PC-9 (cell line): ENCODE results near the gene AGPAT3. TPM values are rescaled to one million over a fixed set of nuclear protein-coding genes. Genes with fewer than 3 reads are reported as not detected.

ENCODE experiments used
- BruUV-seq: library from RNA; stranded (reverse); fragments of 400-500 nt; replicated peaks from 2 replicates; lab custom pipeline; 2021; lab: Mats Ljungman, UMichigan
- CTCF ChIA-PET: fragments of 300-600 bp; sonication (Branson Sonifier 250); formaldehyde crosslinking; loops from one replicate; lab custom pipeline; 2022; ENCODE audit warnings: antibody characterized with exemption; lab: Charles Lee
- POLR2A ChIA-PET: fragments of 300-600 bp; sonication (Branson Sonifier 250); formaldehyde crosslinking; loops from one replicate; lab custom pipeline; 2022; ENCODE audit warnings: antibody characterized with exemption; ENCODE audit not compliant: unreplicated experiment; lab: Charles Lee
- DNase-seq, 2 experiments: peaks; one replicate each; pipeline versions ENCODE4 v3.0.0 to v3.0.0-alpha.2; 2015 to 2022; ENCODE audit warnings: mixed read lengths in 1 of 2
- H2AFZ ChIP-seq: fragments of 200-600 bp; sonication (generic); 2 replicates; pipeline ENCODE4 v1.8.1; 2017; ENCODE audit warnings: antibody characterized with exemption
- H3F3A ChIP-seq: fragments of 200-600 bp; sonication (generic); 2 replicates; pipeline ENCODE4 v1.8.1; 2017; ENCODE audit warnings: antibody characterized with exemption, mild to moderate bottlenecking, low read depth; ENCODE audit not compliant: insufficient read depth
- H3K27ac ChIP-seq: fragments of 200-600 bp; sonication (generic); 2 replicates; pipeline ENCODE4 v1.6.1; 2016; ENCODE audit warnings: mixed run types
- H3K27me3 ChIP-seq: fragments of 200-600 bp; sonication (generic); 2 replicates; pipeline ENCODE4 v1.6.1; 2016; ENCODE audit warnings: low read depth, mixed run types; ENCODE audit not compliant: insufficient read depth
- H3K36me3 ChIP-seq: fragments of 200-600 bp; sonication (generic); 2 replicates; pipeline ENCODE4 v1.6.1; 2016; ENCODE audit warnings: low read depth, mixed run types
- H3K4me1 ChIP-seq: fragments of 200-600 bp; sonication (generic); replicated peaks from 2 replicates; pipeline ENCODE4 v1.6.1; 2016; ENCODE audit warnings: mixed run types; ENCODE audit not compliant: insufficient read depth
- H3K4me2 ChIP-seq: fragments of 200-600 bp; sonication (generic); 2 replicates; pipeline ENCODE4 v1.6.1; 2017; ENCODE audit warnings: mixed run types
- H3K4me3 ChIP-seq: fragments of 200-600 bp; sonication (generic); 2 replicates; pipeline ENCODE4 v1.6.1; 2016; ENCODE audit warnings: mixed run types
- H3K79me2 ChIP-seq: fragments of 200-600 bp; sonication (generic); 2 replicates; pipeline ENCODE4 v1.6.1; 2017; ENCODE audit warnings: low read depth, mixed run types
- H3K9me2 ChIP-seq: fragments of 200-600 bp; sonication (generic); 2 replicates; pipeline ENCODE4 v1.8.1; 2017; ENCODE audit warnings: mild to moderate bottlenecking; ENCODE audit not compliant: insufficient read depth
- H3K9me3 ChIP-seq: fragments of 200-600 bp; sonication (generic); 2 replicates; pipeline ENCODE4 v1.8.1; 2016; ENCODE audit warnings: low read depth; ENCODE audit not compliant: insufficient read depth
- H4K20me1 ChIP-seq: fragments of 200-600 bp; sonication (generic); 2 replicates; pipeline ENCODE4 v1.8.1; 2017; ENCODE audit not compliant: insufficient read depth
- CTCF ChIP-seq: fragments of 200-600 bp; sonication (generic); conservative IDR thresholded peaks from 2 replicates; pipeline ENCODE4 v1.6.1; 2017; ENCODE audit warnings: mixed run types, antibody characterized with exemption, mild to moderate bottlenecking, moderate library complexity
- EZH2 ChIP-seq: fragments of 200-600 bp; sonication (generic); IDR thresholded peaks from 2 replicates; pipeline ENCODE4 v1.8.0; 2017; ENCODE audit warnings: antibody characterized with exemption, low read depth
- intact Hi-C: fragments of 100-400 bp; cut with micrococcal nuclease; formaldehyde crosslinking; loops from one replicate; pipeline ENCODE4 v1.10.0; 2022; ENCODE audit not compliant: unreplicated experiment
- total RNA-seq: library from RNA; stranded (reverse); gene quantifications from 2 replicates; pipeline ENCODE4 v1.2.3, GENCODE V29; 2021

Gene AGPAT3
- total RNA-seq, 1 experiment from 2014 or later = 39.0 TPM

GRCh38 chr21:43931489-43931888 is 66.5 kb downstream of the AGPAT3 start:
- H3K4me2 ChIP-seq = no peak overlapping the region
- no peaks in the 10 kb centered on the region for H3K9me3 ChIP-seq
- no peaks in the 10 kb centered on the region for H3F3A ChIP-seq
- no peak overlapping the region for H2AFZ ChIP-seq
- no TSS peak for BruUV-seq
- POLR2A ChIA-PET = interaction anchor here (0.6 kb wide), 1 partner anchor 1202 kb away, joined by 5 read pairs; no protein-coding TSS in a partner anchor
- no peaks in the 10 kb centered on the region for H3K36me3 ChIP-seq
- intact Hi-C loops = no loop called here
- no peak overlapping the region for H3K4me3 ChIP-seq
- no peak overlapping the region for H3K27ac ChIP-seq
- TF ChIP-seq EZH2 (no peak), CTCF (no peak)
- CTCF ChIA-PET = no interaction called here
- H3K4me1 ChIP-seq = no peaks in the 10 kb centered on the region
- no peaks in the 10 kb centered on the region for H4K20me1 ChIP-seq
- H3K9me2 ChIP-seq = no peaks in the 10 kb centered on the region
- no peaks in the 10 kb centered on the region for H3K27me3 ChIP-seq
- DNase-seq = no peak
- H3K79me2 ChIP-seq = no peaks in the 10 kb centered on the region

- no peak for DNase-seq
- no peaks in the 10 kb centered on the region for H3K79me2 ChIP-seq
- no peak overlapping the region for H2AFZ ChIP-seq
- H3K36me3 ChIP-seq = no peaks in the 10 kb centered on the region
- no peak overlapping the region for H3K4me3 ChIP-seq
- no peaks in the 10 kb centered on the region for H4K20me1 ChIP-seq
- no TSS peak for BruUV-seq
- H3K9me2 ChIP-seq = no peaks in the 10 kb centered on the region
- intact Hi-C loops = no loop called here
- no peaks in the 10 kb centered on the region for H3K27me3 ChIP-seq
- no peak overlapping the region for H3K27ac ChIP-seq
- H3F3A ChIP-seq = no peaks in the 10 kb centered on the region
- no peaks in the 10 kb centered on the region for H3K9me3 ChIP-seq
- TF ChIP-seq CTCF (no peak), EZH2 (no peak)
- H3K4me1 ChIP-seq = no peaks in the 10 kb centered on the region
- H3K4me2 ChIP-seq = no peak overlapping the region
- POLR2A ChIA-PET = no interaction called here
- CTCF ChIA-PET = no interaction called here
These were observed 67.0 kb downstream of the AGPAT3 start for GRCh38 chr21:43932005-43932404.

- Histone ChIP-seq H3K4me1 (no peaks in the 10 kb centered on the region), H3F3A (no peaks in the 10 kb centered on the region), H4K20me1 (no peaks in the 10 kb centered on the region), H3K4me3 (no peak overlapping the region), H3K9me2 (no peaks in the 10 kb centered on the region), H2AFZ (no peak overlapping the region), H3K27me3 (no peaks in the 10 kb centered on the region), H3K27ac (no peak overlapping the region), H3K79me2 (no peaks in the 10 kb centered on the region), H3K9me3 (no peaks in the 10 kb centered on the region), H3K4me2 (no peak overlapping the region), H3K36me3 (no peaks in the 10 kb centered on the region)
- BruUV-seq = no TSS peak
- ChIA-PET CTCF (no interaction called here), POLR2A (no interaction called here)
- intact Hi-C loops = no loop called here
- DNase-seq = no peak
- TF ChIP-seq EZH2 (no peak), CTCF (no peak)
These were observed 68.2 kb downstream of the AGPAT3 start for GRCh38 chr21:43933199-43933598.
